Gastrocnemius medialis (tissue), 4 donors: ENCODE measurements around the gene ZNF236.

Experiments used
- CTCF ChIP-seq, 5 experiments: fragments of 450-650 bp in 3 of 5; fragments of 200-600 bp in 2 of 5; sonication (generic) in 2 of 5; IDR thresholded peaks in 4 of 5; conservative IDR thresholded peaks in 1 of 5; 1 replicate in 4 of 5; 2 replicates in 1 of 5; pipeline ENCODE4 v1.5.1; 2016 to 2019; ENCODE audit warnings: antibody characterized with exemption in 5 of 5, mild to moderate bottlenecking in 3 of 5, moderate library complexity in 3 of 5
- POLR2A ChIP-seq, 2 donors: fragments of 450-650 bp; IDR thresholded peaks; one replicate each; pipeline ENCODE4 v1.6.1; 2017; ENCODE audit warnings: antibody characterized with exemption in 2 of 2, mild to moderate bottlenecking in 2 of 2, moderate library complexity in 2 of 2

- TF ChIP-seq POLR2A (IDR thresholded peaks at IDR 0.05) (no peak), CTCF (IDR thresholded peaks at IDR 0.05 in 4 of 5, conservative IDR thresholded peaks at IDR 0.05 in 1 of 5) (no peak)
Measured at GRCh38 chr18:76936877-76937276, 114.5 kb downstream of the ZNF236 start.
